T1000 (cell line): Measurements from ENCODE around the gene ETHE1.
A peak's percentile ranks its signal among the peaks of the same experiment; 100 is the strongest.
"Not testable (repeated sequence)": the region's sequence is repeated elsewhere in the genome, so short reads cannot be mapped to it uniquely, and the experiment has no call there.

Source experiments
- DNase-seq: peaks from one replicate; lab custom pipeline; 2025; ENCODE audit warnings: mixed read lengths; lab: John Stamatoyannopoulos, UW

Gene ETHE1

DNA sequence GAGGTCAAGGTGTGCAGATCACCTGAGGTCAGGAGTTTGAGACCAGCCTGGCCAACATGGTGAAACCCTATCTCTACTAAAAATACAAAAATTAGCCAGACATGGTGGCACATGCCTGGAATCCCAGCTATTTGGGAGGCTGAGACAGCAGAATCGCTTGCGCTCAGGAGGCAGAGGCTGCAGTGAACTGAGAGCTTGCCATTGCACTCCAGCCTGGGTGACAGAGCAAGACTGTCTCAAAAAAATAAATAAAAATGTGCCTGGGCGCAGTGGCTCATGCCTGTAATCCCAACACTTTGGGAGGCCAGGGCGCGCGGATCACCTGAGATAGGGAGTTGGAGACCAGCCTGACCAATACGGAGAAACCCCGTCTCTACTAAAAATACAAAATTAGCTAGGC, 3.3 kb downstream of the ETHE1 start:
- not testable (repeated sequence) for DNase-seq

DNA sequence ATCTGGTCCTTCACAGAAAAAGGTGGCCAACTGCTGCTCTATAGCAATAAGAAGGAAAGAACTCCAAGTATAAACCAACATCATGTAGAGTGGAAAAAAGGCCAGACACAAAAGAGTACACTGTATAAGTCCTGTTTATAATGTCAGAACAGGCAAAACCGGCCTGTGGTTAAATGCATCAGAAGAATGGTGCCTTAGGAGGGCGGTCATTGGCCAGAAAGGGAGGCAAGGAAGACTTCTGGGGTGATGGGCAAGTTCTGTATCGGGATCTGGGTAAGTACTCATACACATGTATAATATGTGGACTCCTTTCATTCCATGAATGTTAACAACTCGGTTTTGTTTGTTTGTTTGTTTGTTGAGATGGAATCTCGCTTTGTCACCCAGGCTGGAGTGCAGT, 4.1 kb downstream of the ETHE1 start:
- DNase-seq: no peak

- peak; percentile 81 for DNase-seq
Measured at GRCh38 chr19:43519436-43520088, 7.4 kb downstream of the ETHE1 start.

GRCh38 chr19:43518051-43518450, 8.9 kb downstream of the ETHE1 start:
- no peak for DNase-seq

GRCh38 chr19:43512399-43512798, 14.6 kb downstream of the ETHE1 start:
- not testable (repeated sequence) for DNase-seq

- no peak for DNase-seq
Measured at GRCh38 chr19:43511324-43511723, 15.7 kb downstream of the ETHE1 start.

GRCh38 chr19:43510713-43511112, 16.3 kb downstream of the ETHE1 start:
- DNase-seq: no peak

DNA sequence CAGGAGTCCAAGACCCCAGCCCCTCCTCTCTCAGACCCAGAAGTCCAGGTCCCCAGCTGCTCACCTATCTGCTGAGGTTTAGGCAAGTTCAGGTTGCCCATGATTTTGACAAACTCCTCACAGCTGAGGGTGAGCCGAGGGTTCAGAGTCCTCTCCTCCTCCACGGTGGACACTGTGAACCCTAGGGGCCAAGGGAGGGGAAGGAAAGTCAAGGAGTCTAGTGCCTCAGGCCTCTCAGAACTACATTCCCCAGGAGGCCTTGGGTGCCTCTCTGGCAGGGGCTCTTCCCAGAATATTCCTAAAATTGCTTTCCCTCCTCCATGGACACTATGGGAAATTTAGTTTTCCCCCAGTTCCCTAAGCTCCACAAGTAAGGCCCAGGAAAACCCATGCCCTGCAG, 19.1 kb downstream of the ETHE1 start:
- no peak for DNase-seq

- DNase-seq: no peak
Measured at GRCh38 chr19:43506629-43507028, 20.4 kb downstream of the ETHE1 start.

DNA sequence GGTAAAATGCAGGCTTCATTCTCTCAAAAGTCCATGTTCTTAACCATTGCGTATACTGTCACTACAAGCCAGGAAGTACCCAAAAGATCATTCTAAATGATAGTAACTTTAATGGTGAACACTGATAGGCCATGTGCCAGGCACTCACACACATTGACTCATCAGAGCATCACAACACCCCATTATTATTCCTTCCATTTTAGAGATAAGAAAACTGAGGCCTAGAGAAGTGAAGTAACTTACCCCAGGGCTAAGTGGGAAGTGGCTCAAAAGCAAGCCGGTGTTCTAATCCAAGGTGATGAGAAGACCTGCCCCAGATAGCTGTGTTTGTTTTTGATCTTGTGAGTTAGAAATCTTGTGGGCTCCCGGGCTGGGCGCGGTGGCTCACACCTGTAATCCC, 21.1 kb downstream of the ETHE1 start:
- DNase-seq: no peak

GRCh38 chr19:43505186-43505456, 21.9 kb downstream of the ETHE1 start:
- DNase-seq: no peak

GRCh38 chr19:43504426-43505185, 22.4 kb downstream of the ETHE1 start, which contains the start of gene PHLDB3:
TSS of gene PHLDB3 (minus strand) at chr19:43504746. CDS start at chr19:43504118, 628 bp downstream.
- DNase-seq: no peak

- DNase-seq: peak; percentile 91
Measured at GRCh38 chr19:43503501-43504425, 23.2 kb downstream of the ETHE1 start.

GRCh38 chr19:43502419-43502976, 24.5 kb downstream of the ETHE1 start:
- DNase-seq: no peak

DNA sequence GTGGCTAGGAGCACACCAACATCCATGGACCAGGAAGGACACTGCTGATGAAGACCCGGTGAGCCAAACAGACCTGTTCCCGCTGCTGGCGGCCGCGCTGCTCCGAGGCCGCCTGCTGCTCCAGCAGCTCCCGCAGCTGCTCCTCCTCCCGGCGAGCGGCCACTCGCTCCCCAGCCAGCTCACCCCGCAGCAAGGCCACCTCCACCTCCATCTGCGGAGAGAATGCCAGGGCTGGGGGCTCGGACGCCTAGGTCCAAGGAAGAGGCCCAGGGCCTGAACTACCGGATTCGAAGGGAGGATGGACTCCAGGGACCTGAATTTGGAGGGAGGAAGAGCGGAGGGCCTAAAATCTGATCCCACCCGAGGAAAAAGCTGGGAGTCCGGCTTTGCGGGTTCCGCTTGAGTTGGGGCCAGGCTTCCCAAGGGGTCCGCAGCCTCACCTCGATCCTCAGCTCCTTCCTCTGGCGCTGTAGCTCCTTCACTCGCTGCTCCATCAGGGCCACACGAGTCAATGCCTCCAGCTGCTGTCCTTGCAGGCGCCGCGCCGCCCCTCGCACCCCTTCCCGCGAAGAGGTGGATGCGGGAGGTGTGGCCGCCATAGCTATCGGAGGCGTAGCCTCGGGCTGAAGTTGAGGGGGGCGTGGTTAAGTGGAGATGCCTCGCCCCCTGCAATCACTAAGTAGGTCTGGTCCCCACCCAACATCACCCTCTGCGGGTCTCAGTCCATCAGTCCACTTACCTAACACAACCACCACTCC, 25.2 kb downstream of the ETHE1 start:
- DNase-seq: no peak

DNA sequence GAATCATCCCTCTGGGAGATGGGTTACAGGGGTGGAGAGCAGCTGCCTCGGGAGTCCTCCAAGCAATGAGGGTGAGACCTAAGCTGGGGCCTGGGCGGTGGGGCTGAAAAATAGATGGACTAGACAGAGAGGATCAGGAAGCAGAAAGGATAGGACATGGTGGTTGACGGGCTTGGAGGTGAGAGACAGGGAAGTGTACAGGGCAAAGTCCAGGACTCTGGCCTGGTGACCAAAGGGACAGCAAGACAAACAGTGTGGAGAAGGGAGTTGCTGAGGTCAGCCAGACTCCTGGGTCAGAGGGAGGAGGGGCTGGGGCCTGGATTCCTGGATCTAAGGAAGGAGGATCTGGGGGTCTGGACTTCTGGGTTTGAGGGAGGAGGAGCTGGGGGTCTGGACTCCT, 28.0 kb downstream of the ETHE1 start:
- DNase-seq: no peak

GRCh38 chr19:43498233-43498842, 28.7 kb downstream of the ETHE1 start:
- DNase-seq: no peak

- DNase-seq: no peak
Measured at GRCh38 chr19:43496960-43497359, 30.0 kb downstream of the ETHE1 start.

- DNase-seq: no peak
Measured at GRCh38 chr19:43495082-43495481, 31.9 kb downstream of the ETHE1 start.

DNA sequence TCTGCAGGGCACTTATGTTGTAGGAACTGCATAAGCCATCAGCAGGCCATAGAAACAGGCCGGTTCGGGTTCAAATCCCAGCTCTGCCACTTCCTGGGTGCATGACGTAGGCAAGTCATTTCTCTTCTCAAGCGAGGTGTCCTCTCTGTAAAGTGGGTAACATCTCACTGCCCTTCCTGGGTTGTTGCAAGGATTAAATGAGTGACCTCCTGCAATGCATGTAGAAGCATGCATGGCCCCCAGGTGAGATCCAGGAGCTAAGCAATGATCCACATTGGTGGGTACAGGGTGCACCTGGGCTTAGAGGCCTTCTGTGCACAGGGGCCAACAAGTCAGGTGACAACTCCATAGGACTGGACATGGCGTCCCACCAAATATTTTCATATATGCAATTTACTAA, 36.2 kb downstream of the ETHE1 start:
- DNase-seq: no peak

DNA sequence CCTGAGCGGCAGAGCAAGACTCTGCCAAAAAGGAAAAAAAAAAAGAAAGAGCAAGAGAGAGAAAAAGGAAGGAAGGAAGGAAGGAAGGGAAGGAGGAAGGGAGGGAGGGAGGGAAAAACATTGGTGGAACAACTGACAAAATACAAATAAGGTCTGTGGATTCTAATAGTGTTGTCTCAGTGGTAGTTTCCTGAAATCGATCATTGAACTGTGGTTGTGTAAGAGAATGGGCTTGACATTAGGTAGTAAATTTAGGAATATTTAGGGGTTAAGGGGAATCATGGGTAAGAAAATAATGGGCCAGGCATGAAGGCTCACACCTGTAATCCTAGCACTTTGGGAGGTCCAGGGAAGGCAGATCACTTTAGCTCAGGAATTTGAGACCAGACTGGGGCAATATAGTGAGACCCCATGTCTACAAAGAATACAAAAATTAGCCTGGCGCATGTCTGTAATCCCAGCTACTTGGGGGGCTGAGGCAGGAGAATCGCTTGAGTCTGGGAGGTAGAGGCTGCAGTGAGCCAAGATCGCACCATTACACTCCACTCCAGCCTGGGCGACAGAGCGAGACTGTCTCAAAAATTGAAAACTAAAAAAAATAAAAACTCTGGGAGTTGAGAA, 36.9 kb downstream of the ETHE1 start:
- no peak for DNase-seq
